ENCODE data around the gene GPX3.

GRCh38 chr5:151008906-151009305, 11.5 kb upstream of the GPX3 start:
- TF ChIP-seq GATA3 (IDR thresholded peaks at IDR 0.05; ENCODE audit: low read depth, low read length) (no peak), GATA2 (IDR thresholded peaks at IDR 0.05; ENCODE audit: low read depth, low read length) (no peak)

Measured in SH-SY5Y (cell line).